PC-3 (cell line): ENCODE data around the gene ATL2.
"Not testable (repeated sequence)": the region's sequence is repeated elsewhere in the genome, so short reads cannot be mapped to it uniquely, and the experiment has no call there.

Experiments
- EZH2 ChIP-seq: fragments of 300-600 bp; sonication (generic); IDR thresholded peaks from one replicate; pipeline ENCODE4 v1.6.1; 2017; ENCODE audit warnings: antibody characterized with exemption, mild to moderate bottlenecking, low read length; ENCODE audit not compliant: unreplicated experiment
- TF ChIP-seq, protein P1 (sequence below): fragments of 300-600 bp; sonication (generic); conservative IDR thresholded peaks from 2 replicates; pipeline ENCODE4 v1.5.1; 2017; ENCODE audit warnings: antibody characterized with exemption, low read depth, mild to moderate bottlenecking, low read length

DNA sequence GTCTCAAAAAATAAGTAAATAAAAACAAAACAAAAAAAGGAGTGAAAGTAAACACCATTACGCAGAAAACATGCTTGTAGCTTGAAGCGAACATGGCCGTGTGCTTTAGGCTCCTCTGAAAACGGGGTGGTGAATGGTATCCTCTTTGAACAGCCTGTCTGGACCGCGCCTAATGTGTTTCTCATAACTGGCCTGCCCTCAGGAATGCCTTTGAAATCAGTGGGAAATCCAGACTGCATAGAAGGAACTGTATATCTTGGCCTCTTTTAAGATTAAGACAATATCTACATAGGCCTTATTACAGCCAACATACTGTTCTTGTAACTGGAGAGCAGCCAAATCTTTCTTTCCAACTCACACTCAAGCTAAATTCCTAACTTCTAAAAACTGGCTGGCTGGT is 6.7 kb upstream of the ATL2 start:
- TF ChIP-seq, protein P1, sequence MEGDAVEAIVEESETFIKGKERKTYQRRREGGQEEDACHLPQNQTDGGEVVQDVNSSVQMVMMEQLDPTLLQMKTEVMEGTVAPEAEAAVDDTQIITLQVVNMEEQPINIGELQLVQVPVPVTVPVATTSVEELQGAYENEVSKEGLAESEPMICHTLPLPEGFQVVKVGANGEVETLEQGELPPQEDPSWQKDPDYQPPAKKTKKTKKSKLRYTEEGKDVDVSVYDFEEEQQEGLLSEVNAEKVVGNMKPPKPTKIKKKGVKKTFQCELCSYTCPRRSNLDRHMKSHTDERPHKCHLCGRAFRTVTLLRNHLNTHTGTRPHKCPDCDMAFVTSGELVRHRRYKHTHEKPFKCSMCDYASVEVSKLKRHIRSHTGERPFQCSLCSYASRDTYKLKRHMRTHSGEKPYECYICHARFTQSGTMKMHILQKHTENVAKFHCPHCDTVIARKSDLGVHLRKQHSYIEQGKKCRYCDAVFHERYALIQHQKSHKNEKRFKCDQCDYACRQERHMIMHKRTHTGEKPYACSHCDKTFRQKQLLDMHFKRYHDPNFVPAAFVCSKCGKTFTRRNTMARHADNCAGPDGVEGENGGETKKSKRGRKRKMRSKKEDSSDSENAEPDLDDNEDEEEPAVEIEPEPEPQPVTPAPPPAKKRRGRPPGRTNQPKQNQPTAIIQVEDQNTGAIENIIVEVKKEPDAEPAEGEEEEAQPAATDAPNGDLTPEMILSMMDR, result not testable (repeated sequence)
- not testable (repeated sequence) for TF ChIP-seq EZH2
